NT2/D1 (cell line): ENCODE results near the gene PHAF1.

Experiments
- DNase-seq: peaks from one replicate; pipeline ENCODE4 v3.0.0-alpha.2; 2011; ENCODE audit warnings: low read depth, low spot score
- H3K27me3 ChIP-seq: 2 replicates; pipeline ENCODE4 v1.6.0; 2011; ENCODE audit warnings: mild to moderate bottlenecking; ENCODE audit not compliant: insufficient read length, insufficient read depth
- H3K36me3 ChIP-seq: 2 replicates; pipeline ENCODE4 v1.6.1; 2011; ENCODE audit warnings: mild to moderate bottlenecking, low read length, mixed read lengths; ENCODE audit not compliant: insufficient read depth, insufficient read length
- H3K4me1 ChIP-seq: 2 replicates; pipeline ENCODE4 v1.5.1; 2011; ENCODE audit not compliant: insufficient read depth, insufficient read length
- H3K4me3 ChIP-seq: 2 replicates; pipeline ENCODE4 v1.5.1; 2011; ENCODE audit warnings: low read depth; ENCODE audit not compliant: insufficient read length
- H3K9ac ChIP-seq: 2 replicates; pipeline ENCODE4 v1.6.0; 2011; ENCODE audit warnings: low read depth; ENCODE audit not compliant: insufficient read length
- H3K9me3 ChIP-seq: 2 replicates; pipeline ENCODE4 v1.5.1; 2011; ENCODE audit warnings: mild to moderate bottlenecking, low read length; ENCODE audit not compliant: insufficient read depth
- SUZ12 ChIP-seq: IDR thresholded peaks from 2 replicates; pipeline ENCODE4 v1.6.1; 2011; ENCODE audit not compliant: insufficient read length, insufficient read depth; ENCODE audit errors: extremely low read depth
- YY1 ChIP-seq: IDR thresholded peaks from 2 replicates; pipeline ENCODE4 v1.6.1; 2011; ENCODE audit not compliant: insufficient read length, insufficient read depth
- ZNF274 ChIP-seq: IDR thresholded peaks from 2 replicates; pipeline ENCODE4 v1.6.1; 2011; ENCODE audit warnings: mild to moderate bottlenecking, low read depth, low read length

The PHAF1 gene

GRCh38 chr16:67158637-67159600, 49.2 kb downstream of the PHAF1 start:
- Histone ChIP-seq H3K9me3 (no peaks in the 10 kb centered on the region), H3K4me1 (peaks cover 14% of the 10 kb centered on the region), H3K9ac (peak overlapping the region; percentile 65), H3K4me3 (peak overlapping the region; percentile 57), H3K36me3 (no peaks in the 10 kb centered on the region), H3K27me3 (peaks cover 99% of the 10 kb centered on the region)
- no peak for TF ChIP-seq ZNF274
- TF ChIP-seq YY1 = no peak
- TF ChIP-seq SUZ12 = no peak
- no peak for DNase-seq

- no peak for DNase-seq
- H3K4me1 ChIP-seq = peaks cover 14% of the 10 kb centered on the region
- no peaks in the 10 kb centered on the region for H3K9me3 ChIP-seq
- H3K4me3 ChIP-seq = no peak overlapping the region
- H3K9ac ChIP-seq = no peak overlapping the region
- no peaks in the 10 kb centered on the region for H3K36me3 ChIP-seq
- no peak for TF ChIP-seq YY1
- no peak for TF ChIP-seq SUZ12
- TF ChIP-seq ZNF274 = no peak
- peaks cover 98% of the 10 kb centered on the region for H3K27me3 ChIP-seq
Measured at GRCh38 chr16:67161595-67162058, 51.9 kb downstream of the PHAF1 start.

GRCh38 chr16:67162506-67163163, 52.9 kb downstream of the PHAF1 start:
- no peaks in the 10 kb centered on the region for H3K36me3 ChIP-seq
- H3K4me1 ChIP-seq = peaks cover 14% of the 10 kb centered on the region
- no peak for TF ChIP-seq SUZ12
- no peak for TF ChIP-seq ZNF274
- peaks cover 98% of the 10 kb centered on the region for H3K27me3 ChIP-seq
- peak overlapping the region; percentile 47 for H3K4me3 ChIP-seq
- no peak for DNase-seq
- H3K9me3 ChIP-seq = no peaks in the 10 kb centered on the region
- H3K9ac ChIP-seq = peak overlapping the region; percentile 29

GRCh38 chr16:67163164-67163998, 53.6 kb downstream of the PHAF1 start:
- H3K9me3 ChIP-seq = no peaks in the 10 kb centered on the region
- peak overlapping the region; percentile 47 for H3K4me3 ChIP-seq
- DNase-seq = no peak
- H3K4me1 ChIP-seq = peaks cover 14% of the 10 kb centered on the region
- no peaks in the 10 kb centered on the region for H3K36me3 ChIP-seq
- TF ChIP-seq YY1 (no peak), SUZ12 (peak; percentile 96), ZNF274 (no peak)
- H3K27me3 ChIP-seq = peaks cover 98% of the 10 kb centered on the region
- peak overlapping the region; percentile 76 for H3K9ac ChIP-seq

GRCh38 chr16:67163999-67164558, 54.3 kb downstream of the PHAF1 start:
- peaks cover 14% of the 10 kb centered on the region for H3K4me1 ChIP-seq
- H3K9ac ChIP-seq = peak overlapping the region; percentile 76
- H3K27me3 ChIP-seq = peaks cover 98% of the 10 kb centered on the region
- no peak for DNase-seq
- H3K9me3 ChIP-seq = no peaks in the 10 kb centered on the region
- H3K36me3 ChIP-seq = no peaks in the 10 kb centered on the region
- peak overlapping the region; percentile 47 for H3K4me3 ChIP-seq
- TF ChIP-seq SUZ12 = peak; percentile 30
- no peak for TF ChIP-seq YY1

GRCh38 chr16:67164599-67165061, 54.9 kb downstream of the PHAF1 start, which contains the start of gene HSF4:
Gene HSF4, plus strand, starts transcription at chr16:67164745. Its CDS starts 67 bp downstream, at chr16:67164812.
- TF ChIP-seq YY1 = no peak
- no peak for TF ChIP-seq ZNF274
- TF ChIP-seq SUZ12 = no peak
- Histone ChIP-seq H3K9me3 (no peaks in the 10 kb centered on the region), H3K9ac (peak within 1 kb of the TSS; percentile 76), H3K4me3 (peak within 1 kb of the TSS; percentile 47), H3K27me3 (peaks cover 98% of the 10 kb centered on the region), H3K36me3 (no peaks in the 10 kb centered on the region), H3K4me1 (peaks cover 14% of the 10 kb centered on the region)
- no peak for DNase-seq
